Measurements from ENCODE around the gene IPO4.

The IPO4 gene

DNA sequence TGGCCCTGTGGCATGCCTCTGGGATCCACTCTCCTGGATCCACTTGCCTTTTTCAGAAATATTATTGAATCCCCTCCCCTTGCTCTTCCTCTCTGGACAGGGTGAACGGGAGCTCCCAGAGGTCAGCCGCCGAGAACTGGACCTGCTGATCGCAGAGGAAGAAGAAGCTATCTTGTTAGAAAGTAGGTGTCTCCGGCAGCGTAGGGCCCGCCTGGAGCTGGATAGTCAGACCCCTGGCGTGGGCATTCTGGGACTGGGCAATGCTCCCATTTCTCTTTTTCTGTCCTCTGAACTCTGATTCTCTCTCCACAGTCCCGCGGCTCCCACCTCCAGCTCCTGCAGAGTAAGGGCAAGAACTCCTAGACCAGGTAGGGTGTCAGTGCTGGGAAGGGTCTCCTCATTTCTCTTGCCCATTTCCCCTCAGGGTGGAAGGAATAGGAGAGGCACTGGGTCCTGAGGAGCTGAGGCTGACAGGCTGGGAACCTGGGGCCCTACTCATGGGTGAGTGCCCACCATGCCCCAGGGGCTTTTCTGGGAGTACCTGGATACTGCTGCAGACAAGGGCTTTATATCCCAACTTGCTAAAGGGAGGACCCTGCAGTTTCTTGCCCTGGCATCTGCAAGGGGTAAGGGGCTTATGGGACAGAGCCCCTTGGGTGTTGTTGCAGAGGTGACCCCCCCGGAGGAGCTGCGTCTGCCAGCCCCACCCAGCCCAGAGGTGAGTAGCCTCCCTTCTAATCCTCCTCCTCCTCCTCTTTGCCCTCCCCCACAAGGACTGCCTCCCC is 11.4 kb downstream of the IPO4 start:
- DNase-seq (ENCODE audit: low read depth, low spot score): no peak

GRCh38 chr14:24176599-24176998 is 12.0 kb downstream of the IPO4 start:
- no peak for DNase-seq (ENCODE audit: low read depth, low spot score)

GRCh38 chr14:24172871-24173281 is 15.7 kb downstream of the IPO4 start:
- no peak for DNase-seq (ENCODE audit: low read depth, low spot score)

GRCh38 chr14:24172261-24172860 is 16.3 kb downstream of the IPO4 start:
- DNase-seq (ENCODE audit: low read depth, low spot score): no peak

DNA sequence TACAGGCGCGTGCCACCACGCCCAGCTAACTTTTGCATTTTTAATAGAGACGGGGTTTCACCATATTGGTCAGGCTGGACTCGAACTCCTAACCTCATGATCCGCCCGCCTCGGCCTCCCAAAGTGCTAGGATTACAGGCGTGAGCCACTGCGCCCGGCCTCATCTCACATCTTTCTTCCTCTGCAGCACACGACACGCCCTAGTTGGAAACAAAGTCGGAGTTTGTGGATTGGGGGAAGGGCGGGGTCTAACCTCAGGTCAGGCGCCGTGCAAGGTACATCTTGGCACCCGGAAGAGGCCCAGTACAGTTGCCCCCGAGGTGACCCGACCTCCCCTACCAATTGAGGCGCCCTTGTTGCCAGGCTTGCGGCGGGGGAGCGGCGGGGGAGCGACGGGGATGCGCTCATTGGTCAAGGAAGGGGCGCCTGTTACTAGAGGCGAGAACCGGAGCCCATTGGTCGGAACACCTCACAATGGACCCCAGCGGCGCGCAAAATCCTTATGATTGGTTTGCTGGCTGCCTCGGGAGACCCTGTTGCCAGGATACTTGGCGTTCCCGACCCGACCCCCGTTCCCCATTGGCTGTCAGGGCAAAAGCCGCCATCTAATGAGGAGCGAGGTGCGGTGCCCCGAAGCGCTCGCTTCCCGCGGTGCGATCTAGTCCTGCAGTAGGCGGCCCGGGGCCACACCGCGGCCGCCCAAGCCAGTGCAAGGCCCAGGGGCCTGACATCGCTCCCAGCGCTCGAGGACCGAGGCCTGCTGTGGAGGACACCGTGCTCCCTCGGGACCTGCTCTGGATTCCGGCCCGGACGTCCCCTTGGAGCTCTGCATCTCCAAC is 17.0 kb downstream of the IPO4 start, which contains the start of gene REC8:
TSS of gene REC8 (plus strand) at position 659 of the 839 bp plus-strand sequence. CDS start 473 bp downstream, outside the sequence.
- DNase-seq (ENCODE audit: low read depth, low spot score): peak; percentile 43

DNA sequence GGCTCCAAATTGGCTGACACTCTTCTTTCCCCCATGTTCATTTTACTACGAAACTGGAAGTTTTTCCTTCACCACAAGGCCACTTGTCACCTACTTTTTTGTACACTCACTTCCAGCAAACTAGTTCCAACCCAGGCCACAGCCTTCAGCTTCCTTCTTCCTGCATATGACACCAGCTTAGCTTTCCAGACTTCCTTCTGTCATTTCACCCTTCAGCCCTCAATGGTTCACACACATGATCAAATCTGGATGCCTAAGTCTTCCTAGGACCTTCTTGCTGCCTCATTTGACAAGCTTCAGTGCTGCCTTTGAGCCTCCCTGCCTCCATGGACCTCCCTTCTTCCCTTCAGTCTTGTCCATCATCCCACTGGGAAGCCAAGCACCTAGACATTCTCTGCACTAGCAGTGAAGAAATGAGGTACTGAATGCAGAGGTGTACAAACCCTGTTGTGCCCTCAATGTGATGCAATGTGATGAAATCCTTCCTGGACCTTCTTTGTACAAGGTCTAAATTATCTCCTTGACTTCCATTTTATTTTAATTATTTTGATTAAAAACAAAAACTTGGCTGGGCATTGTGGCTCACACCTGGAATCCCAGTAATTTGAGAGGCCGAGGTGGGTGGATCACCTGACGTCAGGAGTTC is 21.0 kb downstream of the IPO4 start:
- no peak for DNase-seq (ENCODE audit: low read depth, low spot score)

GRCh38 chr14:24165785-24166184 is 22.8 kb downstream of the IPO4 start:
- no peak for DNase-seq (ENCODE audit: low read depth, low spot score)

DNA sequence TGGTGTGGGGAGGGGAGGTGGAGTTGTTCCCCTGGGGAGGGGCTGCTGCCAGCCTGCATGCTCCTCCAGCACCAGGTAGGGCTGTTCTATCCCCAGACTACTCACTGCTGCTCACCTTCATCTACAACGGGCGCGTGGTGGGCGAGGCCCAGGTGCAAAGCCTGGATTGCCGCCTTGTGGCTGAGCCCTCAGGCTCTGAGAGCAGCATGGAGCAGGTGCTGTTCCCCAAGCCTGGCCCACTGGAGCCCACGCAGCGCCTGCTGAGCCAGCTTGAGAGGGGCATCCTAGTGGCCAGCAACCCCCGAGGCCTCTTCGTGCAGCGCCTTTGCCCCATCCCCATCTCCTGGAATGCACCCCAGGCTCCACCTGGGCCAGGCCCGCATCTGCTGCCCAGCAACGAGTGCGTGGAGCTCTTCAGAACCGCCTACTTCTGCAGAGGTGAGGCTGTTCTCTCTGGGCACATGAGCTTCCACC is 24.1 kb downstream of the IPO4 start:
- no peak for DNase-seq (ENCODE audit: low read depth, low spot score)

DNA sequence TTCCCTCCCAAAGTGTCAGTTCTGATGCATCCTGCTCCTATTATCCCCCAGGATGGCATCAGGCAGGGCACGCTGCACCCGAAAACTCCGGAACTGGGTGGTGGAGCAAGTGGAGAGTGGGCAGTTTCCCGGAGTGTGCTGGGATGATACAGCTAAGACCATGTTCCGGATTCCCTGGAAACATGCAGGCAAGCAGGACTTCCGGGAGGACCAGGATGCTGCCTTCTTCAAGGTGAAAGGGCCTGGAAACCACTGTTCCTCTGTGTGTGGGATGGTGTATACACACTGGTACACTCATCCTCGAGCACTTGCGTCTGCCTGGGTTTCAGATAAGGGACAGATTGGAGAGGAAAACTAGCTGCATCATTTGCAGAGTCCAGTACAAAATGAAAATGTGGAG is 26.5 kb downstream of the IPO4 start:
- DNase-seq (ENCODE audit: low read depth, low spot score): no peak

DNA sequence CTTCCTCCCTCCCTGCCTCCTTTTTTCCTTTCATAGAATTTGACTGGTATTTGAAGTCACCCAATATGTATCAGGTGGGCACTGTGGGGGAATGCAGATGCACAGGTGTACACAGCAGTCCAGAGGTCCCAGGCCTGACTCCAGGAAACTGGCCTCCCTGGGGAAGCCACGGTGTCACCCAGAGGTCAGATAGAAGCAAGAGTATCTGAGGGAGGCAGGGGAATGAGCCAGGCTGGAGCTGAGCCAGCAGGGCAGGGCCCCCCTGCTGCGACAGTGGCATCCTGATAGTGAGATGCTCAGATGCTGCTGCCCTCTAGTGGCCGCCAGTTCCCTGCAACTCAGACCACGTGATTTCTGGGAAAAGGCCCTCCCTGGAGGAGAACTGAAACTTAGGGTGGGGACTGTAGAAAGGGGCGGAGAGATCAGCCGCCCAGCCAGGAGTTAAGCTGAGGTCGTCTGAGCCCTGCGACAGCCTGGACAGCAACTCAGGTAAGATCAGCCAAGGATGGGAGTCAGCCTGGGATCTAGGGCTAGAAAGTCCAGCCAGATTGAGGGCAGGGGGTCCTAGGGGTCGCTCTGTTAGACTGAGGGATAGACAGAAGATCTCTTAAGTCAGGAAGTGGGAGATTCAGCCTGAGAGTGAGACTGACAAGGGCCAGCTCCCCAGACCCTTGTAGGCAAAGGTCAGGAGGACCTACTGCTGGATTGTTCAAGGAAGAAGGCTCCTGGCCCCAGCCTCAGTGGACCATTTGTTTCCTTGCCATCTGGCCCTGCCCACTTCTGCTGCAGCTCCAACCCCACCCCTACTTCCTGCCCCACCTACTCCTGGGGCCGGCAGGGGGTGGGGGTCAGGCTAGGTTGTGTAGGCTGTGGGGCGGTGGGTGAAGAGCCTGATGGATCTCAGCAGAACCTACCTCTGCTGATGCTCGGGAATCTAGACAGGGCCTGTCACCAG is 27.5 kb downstream of the IPO4 start, which contains the start of gene IRF9:
TSS of gene IRF9 (plus strand) at position 416 of the 955 bp plus-strand sequence. CDS start 880 bp downstream, outside the sequence.
- peak; percentile 95 for DNase-seq (ENCODE audit: low read depth, low spot score)

- no peak for DNase-seq (ENCODE audit: low read depth, low spot score)
Measured at GRCh38 chr14:24160499-24160849, 28.1 kb downstream of the IPO4 start.

- no peak for DNase-seq (ENCODE audit: low read depth, low spot score)
Measured at GRCh38 chr14:24159777-24160498, 28.7 kb downstream of the IPO4 start.

- no peak for DNase-seq (ENCODE audit: low read depth, low spot score)
Measured at GRCh38 chr14:24157331-24157730, 31.3 kb downstream of the IPO4 start.

DNA sequence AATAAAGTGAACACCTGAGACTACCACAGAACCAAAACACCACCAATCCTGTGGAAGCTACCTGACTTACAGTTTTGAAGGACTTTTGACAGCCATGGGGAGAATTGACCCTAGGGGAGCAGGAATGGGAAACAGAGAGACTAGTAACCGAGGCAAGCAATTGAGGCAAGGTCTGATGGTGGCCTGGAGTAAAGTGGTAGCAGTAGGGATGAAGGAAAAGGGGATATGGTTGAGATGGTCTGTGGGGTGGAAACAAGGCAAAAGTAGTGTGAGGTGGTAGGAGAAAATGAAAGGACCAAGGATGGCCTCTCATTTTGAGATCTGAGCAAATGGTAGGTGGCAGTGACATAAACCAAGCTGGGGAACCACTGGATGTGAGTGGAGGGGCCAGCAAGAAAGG is 31.8 kb downstream of the IPO4 start:
- no peak for DNase-seq (ENCODE audit: low read depth, low spot score)

DNA sequence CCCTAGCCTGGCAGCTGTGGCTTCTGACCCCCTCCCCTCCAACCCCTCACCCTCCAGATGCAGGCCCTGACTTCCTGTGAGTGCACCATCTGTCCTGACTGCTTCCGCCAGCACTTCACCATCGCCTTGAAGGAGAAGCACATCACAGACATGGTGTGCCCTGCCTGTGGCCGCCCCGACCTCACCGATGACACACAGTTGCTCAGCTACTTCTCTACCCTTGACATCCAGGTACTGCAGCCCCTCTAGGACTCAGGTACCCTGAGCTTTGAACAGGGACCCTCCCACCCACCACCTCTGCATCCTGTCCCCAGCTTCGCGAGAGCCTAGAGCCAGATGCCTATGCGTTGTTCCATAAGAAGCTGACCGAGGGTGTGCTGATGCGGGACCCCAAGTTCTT is 33.5 kb downstream of the IPO4 start:
- no peak for DNase-seq (ENCODE audit: low read depth, low spot score)

DNA sequence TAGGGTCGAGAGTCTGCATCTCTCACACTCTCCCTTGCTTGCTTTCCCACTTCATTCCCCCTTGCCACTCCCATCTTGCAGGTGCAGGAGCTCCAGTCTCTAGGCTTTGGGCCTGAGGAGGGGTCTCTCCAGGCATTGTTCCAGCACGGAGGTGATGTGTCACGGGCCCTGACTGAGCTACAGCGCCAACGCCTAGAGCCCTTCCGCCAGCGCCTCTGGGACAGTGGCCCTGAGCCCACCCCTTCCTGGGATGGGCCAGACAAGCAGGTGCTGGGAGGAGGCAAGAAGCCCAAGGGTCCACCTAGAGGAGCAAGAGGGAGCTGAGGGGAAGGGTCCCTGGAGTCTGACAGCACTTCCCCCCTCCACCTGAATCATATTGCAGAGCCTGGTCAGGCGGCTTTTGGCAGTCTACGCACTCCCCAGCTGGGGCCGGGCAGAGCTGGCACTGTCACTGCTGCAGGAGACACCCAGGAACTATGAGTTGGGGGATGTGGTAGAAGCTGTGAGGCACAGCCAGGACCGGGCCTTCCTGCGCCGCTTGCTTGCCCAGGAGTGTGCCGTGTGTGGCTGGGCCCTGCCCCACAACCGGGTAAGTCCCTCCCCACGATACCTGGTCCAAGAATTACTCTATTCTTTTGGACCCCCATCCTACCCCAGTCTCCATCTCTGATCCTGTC is 37.1 kb downstream of the IPO4 start:
- DNase-seq (ENCODE audit: low read depth, low spot score): no peak

GRCh38 chr14:24150993-24151392 is 37.6 kb downstream of the IPO4 start:
- DNase-seq (ENCODE audit: low read depth, low spot score): no peak

DNA sequence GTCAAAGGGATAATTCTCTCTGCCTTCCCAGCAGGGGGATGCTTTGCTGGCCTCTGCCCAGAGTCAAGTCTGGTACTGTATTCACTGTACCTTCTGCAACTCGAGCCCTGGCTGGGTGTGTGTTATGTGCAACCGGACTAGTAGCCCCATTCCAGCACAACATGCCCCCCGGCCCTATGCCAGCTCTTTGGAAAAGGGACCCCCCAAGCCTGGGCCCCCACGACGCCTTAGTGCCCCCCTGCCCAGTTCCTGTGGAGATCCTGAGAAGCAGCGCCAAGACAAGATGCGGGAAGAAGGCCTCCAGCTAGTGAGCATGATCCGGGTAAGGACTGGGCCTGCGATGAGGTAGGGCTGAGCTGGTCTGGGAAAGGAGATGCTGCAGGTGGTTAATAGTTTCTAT is 38.0 kb downstream of the IPO4 start:
- DNase-seq (ENCODE audit: low read depth, low spot score): no peak

DNA sequence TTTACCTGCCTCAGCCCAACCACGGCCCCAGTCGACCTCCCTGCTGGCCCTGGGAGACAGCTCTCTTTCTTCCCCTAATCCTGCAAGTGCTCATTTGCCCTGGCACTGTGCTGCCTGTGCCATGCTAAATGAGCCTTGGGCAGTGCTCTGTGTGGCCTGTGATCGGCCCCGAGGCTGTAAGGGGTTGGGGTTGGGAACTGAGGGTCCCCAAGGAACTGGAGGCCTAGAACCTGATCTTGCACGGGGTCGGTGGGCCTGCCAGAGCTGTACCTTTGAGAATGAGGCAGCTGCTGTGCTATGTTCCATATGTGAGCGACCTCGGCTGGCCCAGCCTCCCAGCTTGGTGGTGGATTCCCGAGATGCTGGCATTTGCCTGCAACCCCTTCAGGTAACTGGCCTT is 38.6 kb downstream of the IPO4 start:
- DNase-seq (ENCODE audit: low read depth, low spot score): no peak

Measured in activated naive CD8-positive, alpha-beta T cell treated with anti-CD3 and anti-CD28 coated beads, Interleukin-2, amount 50 U/mL, for 16 hours (primary cell).